Measurements from ENCODE around the gene UBE2E3.

DNA sequence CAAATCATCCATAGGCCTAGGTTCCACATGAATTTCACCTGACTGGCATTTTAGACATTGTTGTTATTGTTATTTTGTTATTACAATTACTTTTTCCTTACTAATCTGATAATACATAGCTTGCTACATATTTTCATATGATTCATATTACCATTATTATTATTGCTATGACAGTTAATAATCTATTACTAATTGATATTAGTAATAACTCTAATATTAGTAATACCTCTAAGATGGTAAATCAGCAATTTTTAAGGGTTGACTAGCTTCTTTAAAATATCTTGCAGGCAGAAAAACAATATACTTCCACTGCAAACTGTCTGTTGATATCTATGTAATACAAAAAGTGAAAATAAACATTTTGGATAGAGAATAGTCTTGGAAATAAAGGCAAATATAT, 48.6 kb upstream of the UBE2E3 start:
- TF ChIP-seq, protein P1, sequence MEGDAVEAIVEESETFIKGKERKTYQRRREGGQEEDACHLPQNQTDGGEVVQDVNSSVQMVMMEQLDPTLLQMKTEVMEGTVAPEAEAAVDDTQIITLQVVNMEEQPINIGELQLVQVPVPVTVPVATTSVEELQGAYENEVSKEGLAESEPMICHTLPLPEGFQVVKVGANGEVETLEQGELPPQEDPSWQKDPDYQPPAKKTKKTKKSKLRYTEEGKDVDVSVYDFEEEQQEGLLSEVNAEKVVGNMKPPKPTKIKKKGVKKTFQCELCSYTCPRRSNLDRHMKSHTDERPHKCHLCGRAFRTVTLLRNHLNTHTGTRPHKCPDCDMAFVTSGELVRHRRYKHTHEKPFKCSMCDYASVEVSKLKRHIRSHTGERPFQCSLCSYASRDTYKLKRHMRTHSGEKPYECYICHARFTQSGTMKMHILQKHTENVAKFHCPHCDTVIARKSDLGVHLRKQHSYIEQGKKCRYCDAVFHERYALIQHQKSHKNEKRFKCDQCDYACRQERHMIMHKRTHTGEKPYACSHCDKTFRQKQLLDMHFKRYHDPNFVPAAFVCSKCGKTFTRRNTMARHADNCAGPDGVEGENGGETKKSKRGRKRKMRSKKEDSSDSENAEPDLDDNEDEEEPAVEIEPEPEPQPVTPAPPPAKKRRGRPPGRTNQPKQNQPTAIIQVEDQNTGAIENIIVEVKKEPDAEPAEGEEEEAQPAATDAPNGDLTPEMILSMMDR (conservative IDR thresholded peaks at IDR 0.05; ENCODE audit: low read length) = no peak
- no peak for TF ChIP-seq EZH2phosphoT487 (IDR thresholded peaks at IDR 0.05; ENCODE audit: borderline replicate concordance)

Measured in Loucy (cell line).